SH-SY5Y (cell line): ENCODE data around the gene IDH3A.

Experiments used
- GATA2 ChIP-seq: IDR thresholded peaks from 2 replicates; pipeline ENCODE4 v1.6.1; 2011; ENCODE audit warnings: mild to moderate bottlenecking, low read depth, low read length
- GATA3 ChIP-seq: IDR thresholded peaks from 2 replicates; pipeline ENCODE4 v1.6.1; 2011; ENCODE audit warnings: low read depth, mild to moderate bottlenecking, low read length, moderate library complexity

- TF ChIP-seq GATA3 (no peak), GATA2 (no peak)
Measured at GRCh38 chr15:78182336-78182700, 33.2 kb downstream of the IDH3A start.
